NT2/D1 (cell line): Measurements from ENCODE around the gene TMEM150C.

ENCODE experiments used
- DNase-seq: peaks from one replicate; pipeline ENCODE4 v3.0.0-alpha.2; 2011; ENCODE audit warnings: low read depth, low spot score
- H3K27me3 ChIP-seq: 2 replicates; pipeline ENCODE4 v1.6.0; 2011; ENCODE audit warnings: mild to moderate bottlenecking; ENCODE audit not compliant: insufficient read length, insufficient read depth
- H3K36me3 ChIP-seq: 2 replicates; pipeline ENCODE4 v1.6.1; 2011; ENCODE audit warnings: mild to moderate bottlenecking, low read length, mixed read lengths; ENCODE audit not compliant: insufficient read depth, insufficient read length
- H3K4me1 ChIP-seq: 2 replicates; pipeline ENCODE4 v1.5.1; 2011; ENCODE audit not compliant: insufficient read depth, insufficient read length
- H3K4me3 ChIP-seq: 2 replicates; pipeline ENCODE4 v1.5.1; 2011; ENCODE audit warnings: low read depth; ENCODE audit not compliant: insufficient read length
- H3K9ac ChIP-seq: 2 replicates; pipeline ENCODE4 v1.6.0; 2011; ENCODE audit warnings: low read depth; ENCODE audit not compliant: insufficient read length
- H3K9me3 ChIP-seq: 2 replicates; pipeline ENCODE4 v1.5.1; 2011; ENCODE audit warnings: mild to moderate bottlenecking, low read length; ENCODE audit not compliant: insufficient read depth
- SUZ12 ChIP-seq: IDR thresholded peaks from 2 replicates; pipeline ENCODE4 v1.6.1; 2011; ENCODE audit not compliant: insufficient read length, insufficient read depth; ENCODE audit errors: extremely low read depth
- YY1 ChIP-seq: IDR thresholded peaks from 2 replicates; pipeline ENCODE4 v1.6.1; 2011; ENCODE audit not compliant: insufficient read length, insufficient read depth
- ZNF274 ChIP-seq: IDR thresholded peaks from 2 replicates; pipeline ENCODE4 v1.6.1; 2011; ENCODE audit warnings: mild to moderate bottlenecking, low read depth, low read length

The TMEM150C gene

DNA sequence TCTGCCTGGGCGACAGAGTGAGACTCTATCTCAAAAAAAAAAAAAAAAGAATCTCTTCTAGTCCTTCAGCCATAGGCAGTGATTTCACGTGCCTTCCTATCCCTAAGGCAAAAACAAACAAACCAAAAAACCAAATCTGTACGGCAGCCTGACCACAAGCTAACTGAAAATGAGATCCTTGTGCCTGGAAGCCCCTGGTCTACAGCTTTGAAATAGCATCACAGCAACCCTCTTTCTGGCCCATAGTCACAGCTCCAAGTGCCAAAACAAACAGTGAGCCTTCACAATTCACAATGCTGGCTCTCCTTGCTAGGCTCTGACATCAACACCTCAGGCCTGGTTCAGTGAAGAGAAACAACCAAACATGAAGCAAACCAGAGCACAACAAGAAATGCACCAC, 46.1 kb downstream of the TMEM150C start:
- H3K9me3 ChIP-seq, result no peaks in the 10 kb centered on the region
- TF ChIP-seq YY1 (no peak), ZNF274 (no peak), SUZ12 (no peak)
- DNase-seq, result no peak
- no peak overlapping the region for H3K9ac ChIP-seq
- H3K27me3 ChIP-seq, result no peaks in the 10 kb centered on the region
- no peaks in the 10 kb centered on the region for H3K36me3 ChIP-seq
- H3K4me1 ChIP-seq, result no peaks in the 10 kb centered on the region
- H3K4me3 ChIP-seq, result no peak overlapping the region

DNA sequence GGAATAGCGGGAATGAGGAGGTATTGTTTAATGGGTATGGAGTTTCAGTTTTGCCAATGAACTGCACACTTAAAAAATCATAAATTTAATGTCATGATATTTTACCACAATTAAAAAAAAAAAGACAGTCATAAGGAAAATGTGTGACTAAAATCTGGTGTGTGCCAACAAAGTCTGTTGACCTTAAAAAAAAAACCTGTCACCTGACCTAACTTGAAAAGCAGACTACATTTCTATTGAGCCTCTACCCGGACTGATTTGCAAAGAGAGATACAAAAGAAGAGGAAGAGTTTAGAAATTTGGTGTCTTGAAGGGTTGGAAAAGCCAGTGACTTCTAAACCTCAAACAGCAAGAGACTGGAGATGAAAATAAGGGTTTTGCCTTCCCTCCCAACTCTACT, 48.4 kb downstream of the TMEM150C start:
- H3K4me3 ChIP-seq, result no peak overlapping the region

DNA sequence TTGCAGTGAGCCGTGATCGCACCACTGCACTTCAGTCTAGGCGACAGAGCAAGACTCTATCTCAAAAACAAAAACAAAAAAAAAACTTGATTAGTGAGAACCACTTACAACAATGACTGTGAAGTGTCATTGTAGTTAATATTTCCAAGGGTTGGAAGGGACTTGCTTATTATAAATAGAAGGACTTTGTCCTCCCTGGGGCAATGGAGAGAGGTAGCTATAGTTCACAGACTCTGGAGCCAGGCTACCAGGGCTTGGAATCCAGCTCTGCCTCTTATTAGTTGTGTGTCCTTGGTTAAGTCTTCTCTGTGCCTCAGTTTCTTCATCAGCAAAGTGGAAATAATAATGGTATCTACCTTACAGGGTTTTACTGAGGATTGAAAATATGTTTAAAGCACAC, 51.6 kb downstream of the TMEM150C start:
- no peak for DNase-seq
- no peak for TF ChIP-seq YY1
- TF ChIP-seq SUZ12, result no peak
- TF ChIP-seq ZNF274, result no peak

More for the DNA sequence above, 48.4 kb downstream of the TMEM150C start:
- Histone ChIP-seq H3K36me3 (no peaks in the 10 kb centered on the region), H3K9ac (no peak overlapping the region), H3K9me3 (no peaks in the 10 kb centered on the region), H3K4me1 (no peaks in the 10 kb centered on the region), H3K27me3 (no peaks in the 10 kb centered on the region)
- no peak for TF ChIP-seq ZNF274
- TF ChIP-seq YY1, result no peak
- no peak for TF ChIP-seq SUZ12
- no peak for DNase-seq

DNA sequence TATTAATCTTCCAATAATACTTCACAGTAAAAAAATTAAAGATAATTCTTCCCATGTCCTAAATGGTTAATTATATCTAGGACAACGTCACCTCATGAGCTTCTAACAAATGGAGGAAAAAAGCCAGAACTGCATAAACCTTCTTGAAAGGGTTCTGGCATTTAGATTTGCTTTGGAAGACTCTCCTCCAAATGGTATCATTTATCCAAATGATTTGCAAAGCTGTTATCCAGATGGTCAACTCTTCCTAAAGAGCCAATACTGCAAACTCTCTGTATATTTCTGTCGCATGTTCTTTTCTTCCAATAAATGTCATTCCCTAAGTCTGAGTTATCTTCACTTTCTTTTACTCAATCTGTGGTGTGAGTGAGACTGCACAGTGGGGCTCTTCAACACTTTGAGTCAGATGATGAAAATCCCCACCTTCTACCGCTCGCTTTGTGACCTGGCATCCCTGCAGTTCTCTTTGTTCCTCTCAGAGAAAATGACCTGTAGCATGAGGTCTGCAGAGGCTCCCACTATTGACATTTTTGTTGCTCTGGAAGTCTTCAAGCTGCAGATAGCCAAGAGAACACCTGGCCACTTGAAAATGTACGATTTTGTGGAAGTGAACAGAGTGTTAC, 52.9 kb downstream of the TMEM150C start:
- Histone ChIP-seq H3K4me1 (no peaks in the 10 kb centered on the region), H3K4me3 (no peak overlapping the region), H3K27me3 (no peaks in the 10 kb centered on the region), H3K36me3 (no peaks in the 10 kb centered on the region), H3K9ac (no peak overlapping the region), H3K9me3 (no peaks in the 10 kb centered on the region)
- TF ChIP-seq YY1 (no peak), ZNF274 (no peak), SUZ12 (no peak)
- no peak for DNase-seq

More for the DNA sequence above, 51.6 kb downstream of the TMEM150C start:
- Histone ChIP-seq H3K36me3 (no peaks in the 10 kb centered on the region), H3K4me1 (no peaks in the 10 kb centered on the region), H3K4me3 (no peak overlapping the region), H3K9ac (no peak overlapping the region), H3K9me3 (no peaks in the 10 kb centered on the region), H3K27me3 (no peaks in the 10 kb centered on the region)

DNA sequence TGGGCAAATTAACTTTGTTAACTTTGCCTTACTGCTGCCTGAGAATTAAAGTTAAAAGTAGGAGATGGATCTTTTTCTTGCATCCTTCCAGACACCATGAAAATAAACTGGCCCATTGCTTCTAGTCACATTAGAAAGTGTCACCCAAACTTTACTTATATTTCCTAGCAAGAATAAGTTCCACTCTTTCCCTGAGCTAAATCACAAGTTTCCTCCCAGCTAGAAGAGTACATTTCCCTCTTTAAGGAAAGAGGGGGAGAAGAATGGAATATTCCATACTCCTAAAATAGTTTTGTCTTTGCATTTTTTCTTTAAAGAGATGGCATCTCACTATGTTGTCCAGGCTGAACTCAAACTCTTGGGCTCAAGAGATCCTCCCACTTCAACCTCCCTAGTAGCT, 53.8 kb downstream of the TMEM150C start:
- Histone ChIP-seq H3K4me3 (no peak overlapping the region), H3K9ac (no peak overlapping the region), H3K27me3 (no peaks in the 10 kb centered on the region), H3K36me3 (no peaks in the 10 kb centered on the region), H3K4me1 (no peaks in the 10 kb centered on the region), H3K9me3 (no peaks in the 10 kb centered on the region)
- no peak for DNase-seq
- TF ChIP-seq ZNF274 (no peak), YY1 (no peak)

DNA sequence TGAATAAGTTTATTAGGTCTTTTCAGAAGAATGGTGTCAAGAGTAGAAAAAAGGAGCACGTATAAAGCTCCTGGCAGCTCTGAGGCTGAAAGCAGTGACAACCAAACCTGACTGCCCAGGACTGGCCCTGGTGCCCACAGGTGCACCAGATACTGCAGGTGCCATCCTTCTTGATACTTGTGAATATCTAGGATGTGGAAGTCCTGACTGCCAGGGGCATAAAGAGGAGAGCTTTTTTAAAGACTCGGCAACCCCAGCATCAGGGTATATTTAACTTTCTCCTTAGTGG, 60.7 kb downstream of the TMEM150C start:
- Histone ChIP-seq H3K9ac (no peak overlapping the region), H3K4me1 (no peaks in the 10 kb centered on the region), H3K36me3 (no peaks in the 10 kb centered on the region), H3K27me3 (no peaks in the 10 kb centered on the region), H3K4me3 (no peak overlapping the region), H3K9me3 (no peaks in the 10 kb centered on the region)
- no peak for DNase-seq
- TF ChIP-seq ZNF274 (no peak), SUZ12 (no peak), YY1 (no peak)

DNA sequence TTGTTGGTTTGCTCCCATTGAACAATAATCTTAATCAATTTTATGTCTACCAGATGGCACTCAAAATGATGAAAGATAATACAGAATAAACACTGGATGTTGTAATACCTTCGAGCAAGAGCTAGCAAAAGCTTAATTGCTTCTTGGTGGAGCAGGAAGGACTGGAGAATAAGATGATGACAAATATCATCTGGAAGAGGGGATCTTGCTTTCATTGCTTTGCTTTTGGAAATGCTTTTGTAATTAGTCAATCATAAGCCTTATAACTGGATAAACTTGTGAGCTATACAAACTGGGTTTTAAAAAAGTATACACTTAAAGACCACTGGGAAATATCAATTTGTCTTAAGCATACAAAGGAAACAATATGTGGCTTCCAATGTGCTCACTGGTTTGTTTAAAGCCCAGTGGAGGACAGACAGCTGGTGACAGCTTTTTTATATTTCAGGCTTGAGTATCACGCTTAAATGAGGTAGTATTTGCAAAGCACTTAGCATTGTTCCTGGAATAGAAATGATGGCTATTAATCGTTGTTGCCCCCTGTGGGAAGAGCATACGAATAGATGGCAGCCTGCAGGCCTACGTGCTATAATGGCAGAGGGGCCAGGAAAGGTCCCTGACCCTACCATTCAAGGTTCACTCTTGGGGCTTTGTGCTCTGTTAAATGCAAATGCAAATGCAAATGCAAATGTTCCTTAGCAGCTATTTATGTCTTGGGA, 61.2 kb downstream of the TMEM150C start:
- Histone ChIP-seq H3K9me3 (no peaks in the 10 kb centered on the region), H3K4me3 (no peak overlapping the region), H3K36me3 (no peaks in the 10 kb centered on the region), H3K27me3 (no peaks in the 10 kb centered on the region), H3K9ac (no peak overlapping the region), H3K4me1 (no peaks in the 10 kb centered on the region)
- peak; percentile 16 for DNase-seq
- TF ChIP-seq ZNF274 (no peak), SUZ12 (no peak), YY1 (no peak)
